Smooth muscle cell (in vitro differentiated cells): ENCODE data around the gene FLII. TPM values are rescaled to one million over a fixed set of nuclear protein-coding genes. Genes with fewer than 3 reads are reported as not detected.

ENCODE experiments used
- DNase-seq: peaks from one replicate; lab custom pipeline; 2025; ENCODE audit not compliant: unreplicated experiment; lab: John Stamatoyannopoulos, UW
- H2AFZ ChIP-seq: fragments of 200-600 bp; sonication (generic); 2 replicates; pipeline ENCODE4 v1.6.0; 2016; ENCODE audit warnings: antibody characterized with exemption, low read depth, mild to moderate bottlenecking
- H3F3A ChIP-seq: fragments of 200-600 bp; sonication (generic); 2 replicates; pipeline ENCODE4 v1.6.0; 2017; ENCODE audit warnings: antibody characterized with exemption, low read depth
- H3K27ac ChIP-seq: fragments of 200-600 bp; sonication (generic); 2 replicates; pipeline ENCODE4 v1.5.1; 2016; ENCODE audit warnings: low read depth, mild to moderate bottlenecking
- H3K27me3 ChIP-seq: fragments of 200-600 bp; sonication (generic); 2 replicates; pipeline ENCODE4 v1.6.1; 2016; ENCODE audit warnings: low read depth, mild to moderate bottlenecking
- H3K36me3 ChIP-seq: fragments of 200-600 bp; sonication (generic); 2 replicates; pipeline ENCODE4 v1.5.1; 2016; ENCODE audit warnings: low read depth
- H3K4me1 ChIP-seq: fragments of 200-600 bp; sonication (generic); 2 replicates; pipeline ENCODE4 v1.5.1; 2016; ENCODE audit warnings: low read depth
- H3K4me2 ChIP-seq: fragments of 200-600 bp; sonication (generic); 2 replicates; pipeline ENCODE4 v1.6.0; 2016; ENCODE audit warnings: mild to moderate bottlenecking
- H3K4me3 ChIP-seq: fragments of 200-600 bp; sonication (generic); 2 replicates; pipeline ENCODE4 v1.5.1; 2016; ENCODE audit warnings: mild to moderate bottlenecking
- H3K79me2 ChIP-seq: fragments of 200-600 bp; sonication (generic); 2 replicates; pipeline ENCODE4 v1.6.0; 2016; ENCODE audit warnings: low read depth, mild to moderate bottlenecking
- H3K9ac ChIP-seq: fragments of 200-600 bp; sonication (generic); 2 replicates; pipeline ENCODE4 v1.6.0; 2016; ENCODE audit warnings: low read depth
- H3K9me3 ChIP-seq: fragments of 200-600 bp; sonication (generic); replicated peaks from 2 replicates; pipeline ENCODE4 v1.5.1; 2016; ENCODE audit warnings: low read depth
- H4K20me1 ChIP-seq: fragments of 200-600 bp; sonication (generic); 2 replicates; pipeline ENCODE4 v1.6.0; 2016; ENCODE audit warnings: low read depth
- CTCF ChIP-seq: fragments of 200-600 bp; sonication (generic); IDR thresholded peaks from 2 replicates; pipeline ENCODE4 v1.5.1; 2017; ENCODE audit warnings: borderline replicate concordance, mild to moderate bottlenecking, antibody characterized with exemption; ENCODE audit not compliant: insufficient read depth, poor library complexity, severe bottlenecking
- WGBS: methylation state at CpG from one replicate; pipeline ENCODE4 v1.1.7; 2016; ENCODE audit warnings: low lambda C conversion rate; 5-methylcytosine and 5-hydroxymethylcytosine counted together
- polyA plus RNA-seq: library from polyadenylated mRNA; unstranded; fragments of >200 nt; fragmentation: Nextera tagmentation; extraction: Ambion mirVana; gene quantifications from 2 replicates; pipeline ENCODE4 v1.2.1, GENCODE V29; 2016
- total RNA-seq: library from RNA; depleted of rRNA; stranded (reverse); fragments of >200 nt; gene quantifications from 2 replicates; pipeline ENCODE4 v1.2.3, GENCODE V29; 2014

Gene FLII
- total and polyA plus RNA-seq, 2 experiments from 2014 or later: 132 to 188 TPM

GRCh38 chr17:18263885-18264682 is 5.5 kb upstream of the FLII start:
- no peaks in the 10 kb centered on the region for H3K9me3 ChIP-seq
- H3K27ac ChIP-seq: no peak overlapping the region
- 97% methylated on average over 50 of the region's 50 CpGs for WGBS
- H3K27me3 ChIP-seq: no peaks in the 10 kb centered on the region
- no peaks in the 10 kb centered on the region for H3K36me3 ChIP-seq
- no peak overlapping the region for H3K4me3 ChIP-seq
- H3K9ac ChIP-seq: no peak overlapping the region
- no peak for TF ChIP-seq CTCF
- H3K4me2 ChIP-seq: no peak overlapping the region
- peaks cover 18% of the 10 kb centered on the region for H3F3A ChIP-seq
- no peak overlapping the region for H2AFZ ChIP-seq
- peaks cover 18% of the 10 kb centered on the region for H3K79me2 ChIP-seq
- H4K20me1 ChIP-seq: peaks cover 21% of the 10 kb centered on the region
- H3K4me1 ChIP-seq: peaks cover 21% of the 10 kb centered on the region
- DNase-seq: no peak

GRCh38 chr17:18262641-18263040 is 4.1 kb upstream of the FLII start:
- Histone ChIP-seq H3F3A (peaks cover 12% of the 10 kb centered on the region), H2AFZ (no peak overlapping the region), H3K36me3 (no peaks in the 10 kb centered on the region), H3K9me3 (no peaks in the 10 kb centered on the region), H3K79me2 (peaks cover 20% of the 10 kb centered on the region), H3K27me3 (no peaks in the 10 kb centered on the region), H3K4me2 (no peak overlapping the region), H3K27ac (no peak overlapping the region), H3K9ac (no peak overlapping the region), H4K20me1 (peaks cover 22% of the 10 kb centered on the region), H3K4me3 (no peak overlapping the region), H3K4me1 (peaks cover 12% of the 10 kb centered on the region)
- no peak for TF ChIP-seq CTCF
- WGBS: 97% methylated on average over 12 of the region's 12 CpGs
- DNase-seq: no peak

DNA sequence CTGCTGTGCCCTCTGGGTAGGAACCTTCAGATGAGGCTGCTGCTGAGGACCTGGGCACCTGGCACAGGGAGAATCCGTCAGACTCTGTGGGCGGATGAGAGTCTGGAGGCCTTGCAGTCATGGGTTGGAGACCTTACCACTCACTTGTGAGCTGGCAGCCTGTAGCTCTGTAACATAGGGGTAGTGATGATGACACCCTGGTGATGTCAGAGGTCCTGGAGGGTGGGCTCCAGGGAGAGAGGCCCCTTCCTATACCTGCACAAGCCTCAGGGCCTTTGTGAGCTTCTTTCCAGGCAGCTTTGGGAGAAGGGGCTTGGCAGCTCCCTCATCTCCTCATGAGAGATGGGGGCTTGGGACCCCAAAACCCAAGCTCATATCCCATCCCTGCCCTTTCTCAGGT is 3.6 kb upstream of the FLII start:
- H3K4me3 ChIP-seq: no peak overlapping the region
- no peak overlapping the region for H2AFZ ChIP-seq
- no peaks in the 10 kb centered on the region for H3K36me3 ChIP-seq
- H3K9me3 ChIP-seq: no peaks in the 10 kb centered on the region
- H3K79me2 ChIP-seq: peaks cover 25% of the 10 kb centered on the region
- H3K27ac ChIP-seq: peak overlapping the region; percentile 98
- 77% methylated on average over 2 of the region's 2 CpGs for WGBS
- H3K4me1 ChIP-seq: peaks cover 16% of the 10 kb centered on the region
- H3K9ac ChIP-seq: peak overlapping the region; percentile 98
- TF ChIP-seq CTCF: no peak
- no peaks in the 10 kb centered on the region for H3K27me3 ChIP-seq
- DNase-seq: no peak
- H3K4me2 ChIP-seq: peak overlapping the region; percentile 97
- peaks cover 27% of the 10 kb centered on the region for H4K20me1 ChIP-seq
- H3F3A ChIP-seq: peaks cover 13% of the 10 kb centered on the region

DNA sequence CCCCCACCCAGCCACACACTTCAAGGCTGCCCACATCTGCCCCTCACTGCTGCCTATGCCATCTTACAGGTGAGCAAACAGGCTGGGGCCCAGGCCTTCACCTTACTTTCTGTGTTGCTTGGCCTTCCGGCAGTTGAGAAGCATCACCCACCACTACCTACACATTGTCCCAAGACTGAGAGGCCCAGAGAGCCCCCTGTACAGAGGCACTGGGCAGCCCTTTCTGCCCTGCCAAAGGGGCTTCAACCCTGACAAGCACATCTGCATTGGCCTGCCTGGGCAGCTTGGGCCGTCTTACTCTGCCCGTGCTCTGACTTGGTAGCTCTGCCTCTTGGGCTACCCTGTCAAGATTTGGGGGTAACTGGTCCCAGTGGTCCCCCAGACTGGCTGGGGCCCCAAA is 3.1 kb upstream of the FLII start:
- Histone ChIP-seq H3K9ac (peak overlapping the region; percentile 98), H3K4me2 (peak overlapping the region; percentile 97), H3F3A (peaks cover 11% of the 10 kb centered on the region), H3K27me3 (no peaks in the 10 kb centered on the region), H3K9me3 (no peaks in the 10 kb centered on the region), H3K36me3 (no peaks in the 10 kb centered on the region), H4K20me1 (peaks cover 32% of the 10 kb centered on the region), H3K79me2 (peaks cover 30% of the 10 kb centered on the region), H3K27ac (peak overlapping the region; percentile 98), H3K4me3 (peak overlapping the region; percentile 96), H2AFZ (no peak overlapping the region), H3K4me1 (peaks cover 19% of the 10 kb centered on the region)
- DNase-seq: no peak
- WGBS: 90% methylated on average over 3 of the region's 3 CpGs
- no peak for TF ChIP-seq CTCF
